Measurements from ENCODE around the gene NRAP.

The NRAP gene

DNA sequence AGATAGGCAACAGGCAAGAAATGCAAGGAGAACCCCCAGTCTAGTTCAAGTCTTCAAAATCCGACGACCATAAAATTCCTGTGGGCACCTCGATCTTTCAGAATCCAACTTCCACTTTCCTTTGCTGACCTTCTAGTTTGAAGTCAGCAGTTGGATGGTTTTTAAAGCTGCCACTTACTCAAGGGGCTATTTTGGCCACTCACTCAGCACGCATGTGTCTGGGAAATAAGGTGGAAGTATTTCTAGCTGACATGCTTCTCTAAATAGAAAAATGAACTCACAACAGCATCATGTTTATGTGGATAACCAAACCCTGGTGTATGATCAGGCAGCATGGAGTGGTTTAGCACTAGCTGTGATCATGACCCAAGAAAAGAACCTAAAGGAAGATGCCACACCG lies at the start of gene NRAP:
Gene NRAP (minus strand): TSS at position 134 of the 400 bp plus-strand sequence. CDS start 159 bp downstream, outside the sequence.
- Histone ChIP-seq H3K36me3 (ENCODE audit: insufficient read depth, low read length) (no peaks in the 10 kb centered on the region), H3K9me3 (ENCODE audit: low read length) (no peaks in the 10 kb centered on the region), H3K4me1 (ENCODE audit: insufficient read depth, low read length) (no peaks in the 10 kb centered on the region), H3K27me3 (ENCODE audit: insufficient read depth, low read length) (peaks cover 3% of the 10 kb centered on the region), H2AFZ (ENCODE audit: low read depth, low read length) (no peak within 1 kb of the TSS), H3K4me3 (ENCODE audit: low read length) (no peak within 1 kb of the TSS)

DNA sequence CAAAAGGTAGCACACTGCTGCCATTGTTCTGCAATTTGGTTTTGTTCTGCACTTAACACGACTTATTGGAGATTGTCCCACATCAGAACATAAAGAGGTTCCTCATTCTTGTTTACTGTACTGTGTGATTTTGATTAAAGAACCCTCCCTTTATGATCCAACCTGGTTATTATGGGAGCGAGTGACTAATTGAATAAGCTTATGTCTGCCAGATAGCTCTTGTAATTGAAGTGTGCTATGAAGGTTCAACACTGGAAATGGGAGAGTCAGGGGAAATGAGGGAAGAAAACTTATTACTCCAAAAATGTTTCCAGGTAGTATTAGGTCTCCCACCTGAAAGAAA lies 49.8 kb upstream of the NRAP start:
- Histone ChIP-seq H3K36me3 (ENCODE audit: insufficient read depth, low read length) (no peaks in the 10 kb centered on the region), H2AFZ (ENCODE audit: low read depth, low read length) (no peak overlapping the region), H3K4me1 (ENCODE audit: insufficient read depth, low read length) (peaks cover 17% of the 10 kb centered on the region), H3K27me3 (ENCODE audit: insufficient read depth, low read length) (no peaks in the 10 kb centered on the region), H3K4me3 (ENCODE audit: low read length) (no peak overlapping the region), H3K9me3 (ENCODE audit: low read length) (peaks cover 1% of the 10 kb centered on the region)

- peaks cover 1% of the 10 kb centered on the region for H3K9me3 ChIP-seq (ENCODE audit: low read length)
- no peak overlapping the region for H2AFZ ChIP-seq (ENCODE audit: low read depth, low read length)
- H3K27me3 ChIP-seq (ENCODE audit: insufficient read depth, low read length) = no peaks in the 10 kb centered on the region
- no peak overlapping the region for H3K4me3 ChIP-seq (ENCODE audit: low read length)
- peaks cover 17% of the 10 kb centered on the region for H3K4me1 ChIP-seq (ENCODE audit: insufficient read depth, low read length)
- no peaks in the 10 kb centered on the region for H3K36me3 ChIP-seq (ENCODE audit: insufficient read depth, low read length)
Observed at GRCh38 chr10:113712755-113713639, 49.2 kb upstream of the NRAP start.

DNA sequence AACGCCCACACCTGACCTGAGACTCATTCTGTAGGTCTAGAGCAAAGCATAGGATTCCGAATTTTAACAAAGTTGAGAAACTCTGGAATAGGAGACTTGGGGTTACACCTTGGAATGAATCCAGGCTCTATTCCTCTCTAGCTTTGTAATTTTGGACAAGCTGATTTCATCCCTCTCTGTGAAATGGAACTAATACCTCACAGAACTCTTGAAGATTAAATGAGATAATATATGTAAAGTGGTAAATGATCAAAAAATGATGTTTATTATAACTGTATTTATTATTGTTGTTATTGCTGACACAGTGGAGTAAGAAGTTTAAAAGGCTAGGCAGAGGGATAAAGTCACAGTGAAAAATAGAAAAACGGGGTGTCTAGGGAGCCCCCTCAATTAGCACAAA lies 48.2 kb upstream of the NRAP start:
- Histone ChIP-seq H2AFZ (ENCODE audit: low read depth, low read length) (no peak overlapping the region), H3K36me3 (ENCODE audit: insufficient read depth, low read length) (no peaks in the 10 kb centered on the region), H3K9me3 (ENCODE audit: low read length) (peaks cover 1% of the 10 kb centered on the region), H3K27me3 (ENCODE audit: insufficient read depth, low read length) (no peaks in the 10 kb centered on the region), H3K4me1 (ENCODE audit: insufficient read depth, low read length) (peaks cover 17% of the 10 kb centered on the region), H3K4me3 (ENCODE audit: low read length) (no peak overlapping the region)

GRCh38 chr10:113711142-113711541 lies 47.3 kb upstream of the NRAP start:
- H3K27me3 ChIP-seq (ENCODE audit: insufficient read depth, low read length) = no peaks in the 10 kb centered on the region
- no peaks in the 10 kb centered on the region for H3K36me3 ChIP-seq (ENCODE audit: insufficient read depth, low read length)
- H2AFZ ChIP-seq (ENCODE audit: low read depth, low read length) = no peak overlapping the region
- no peak overlapping the region for H3K4me3 ChIP-seq (ENCODE audit: low read length)
- H3K9me3 ChIP-seq (ENCODE audit: low read length) = peaks cover 1% of the 10 kb centered on the region
- H3K4me1 ChIP-seq (ENCODE audit: insufficient read depth, low read length) = peaks cover 17% of the 10 kb centered on the region

GRCh38 chr10:113709221-113709838 lies 45.5 kb upstream of the NRAP start:
- peaks cover 1% of the 10 kb centered on the region for H3K9me3 ChIP-seq (ENCODE audit: low read length)
- H3K27me3 ChIP-seq (ENCODE audit: insufficient read depth, low read length) = no peaks in the 10 kb centered on the region
- peaks cover 17% of the 10 kb centered on the region for H3K4me1 ChIP-seq (ENCODE audit: insufficient read depth, low read length)
- peak overlapping the region; percentile 14 for H3K4me3 ChIP-seq (ENCODE audit: low read length)
- no peak overlapping the region for H2AFZ ChIP-seq (ENCODE audit: low read depth, low read length)
- no peaks in the 10 kb centered on the region for H3K36me3 ChIP-seq (ENCODE audit: insufficient read depth, low read length)

GRCh38 chr10:113708640-113709039 lies 44.8 kb upstream of the NRAP start:
- H3K4me3 ChIP-seq (ENCODE audit: low read length) = no peak overlapping the region
- no peak overlapping the region for H2AFZ ChIP-seq (ENCODE audit: low read depth, low read length)
- H3K9me3 ChIP-seq (ENCODE audit: low read length) = no peaks in the 10 kb centered on the region
- no peaks in the 10 kb centered on the region for H3K36me3 ChIP-seq (ENCODE audit: insufficient read depth, low read length)
- H3K4me1 ChIP-seq (ENCODE audit: insufficient read depth, low read length) = peaks cover 17% of the 10 kb centered on the region
- H3K27me3 ChIP-seq (ENCODE audit: insufficient read depth, low read length) = no peaks in the 10 kb centered on the region

- Histone ChIP-seq H3K36me3 (ENCODE audit: insufficient read depth, low read length) (no peaks in the 10 kb centered on the region), H3K4me1 (ENCODE audit: insufficient read depth, low read length) (peaks cover 15% of the 10 kb centered on the region), H2AFZ (ENCODE audit: low read depth, low read length) (no peak overlapping the region), H3K27me3 (ENCODE audit: insufficient read depth, low read length) (no peaks in the 10 kb centered on the region), H3K9me3 (ENCODE audit: low read length) (no peaks in the 10 kb centered on the region), H3K4me3 (ENCODE audit: low read length) (no peak overlapping the region)
Observed at GRCh38 chr10:113706623-113707022, 42.8 kb upstream of the NRAP start.

GRCh38 chr10:113705344-113705652 lies 41.5 kb upstream of the NRAP start:
- Histone ChIP-seq H3K36me3 (ENCODE audit: insufficient read depth, low read length) (peaks cover 1% of the 10 kb centered on the region), H3K4me3 (ENCODE audit: low read length) (no peak overlapping the region), H3K9me3 (ENCODE audit: low read length) (no peaks in the 10 kb centered on the region), H2AFZ (ENCODE audit: low read depth, low read length) (no peak overlapping the region), H3K27me3 (ENCODE audit: insufficient read depth, low read length) (no peaks in the 10 kb centered on the region), H3K4me1 (ENCODE audit: insufficient read depth, low read length) (peaks cover 8% of the 10 kb centered on the region)

DNA sequence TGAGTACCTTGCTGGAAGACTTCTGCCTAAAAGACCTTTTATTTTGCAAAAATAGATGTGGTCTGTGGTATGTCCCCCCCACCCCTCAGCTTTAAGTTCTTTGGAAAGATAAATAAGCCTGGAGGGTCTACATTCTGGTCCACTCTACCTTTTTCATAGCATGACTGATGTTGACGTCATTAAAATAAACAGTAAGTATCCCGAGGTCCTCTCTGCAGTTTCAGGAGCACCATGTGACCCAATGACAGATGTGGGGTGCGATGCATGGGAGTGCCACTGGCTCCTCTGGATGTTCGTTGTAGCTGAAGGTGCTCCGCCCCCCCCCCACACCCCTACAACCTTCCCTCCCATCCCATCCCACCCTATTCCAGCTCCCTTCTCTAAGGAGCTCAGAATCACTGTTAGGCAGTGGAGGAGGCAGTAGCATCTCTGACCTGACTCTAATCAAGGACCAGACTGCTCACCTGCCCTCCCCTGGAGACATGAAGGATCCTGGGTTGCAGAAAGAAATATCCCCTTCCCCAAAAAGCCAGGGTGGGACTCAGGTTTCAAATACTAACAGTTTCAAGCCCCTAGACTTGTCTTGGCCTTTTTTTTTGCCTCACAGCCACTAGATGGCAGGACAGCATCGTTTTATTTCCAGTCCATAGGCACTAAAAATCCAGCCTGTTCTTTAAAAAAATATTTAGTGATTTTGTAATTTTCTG lies 40.9 kb upstream of the NRAP start:
- no peaks in the 10 kb centered on the region for H3K27me3 ChIP-seq (ENCODE audit: insufficient read depth, low read length)
- peaks cover 8% of the 10 kb centered on the region for H3K4me1 ChIP-seq (ENCODE audit: insufficient read depth, low read length)
- no peak overlapping the region for H2AFZ ChIP-seq (ENCODE audit: low read depth, low read length)
- H3K36me3 ChIP-seq (ENCODE audit: insufficient read depth, low read length) = peaks cover 4% of the 10 kb centered on the region
- no peaks in the 10 kb centered on the region for H3K9me3 ChIP-seq (ENCODE audit: low read length)
- no peak overlapping the region for H3K4me3 ChIP-seq (ENCODE audit: low read length)

DNA sequence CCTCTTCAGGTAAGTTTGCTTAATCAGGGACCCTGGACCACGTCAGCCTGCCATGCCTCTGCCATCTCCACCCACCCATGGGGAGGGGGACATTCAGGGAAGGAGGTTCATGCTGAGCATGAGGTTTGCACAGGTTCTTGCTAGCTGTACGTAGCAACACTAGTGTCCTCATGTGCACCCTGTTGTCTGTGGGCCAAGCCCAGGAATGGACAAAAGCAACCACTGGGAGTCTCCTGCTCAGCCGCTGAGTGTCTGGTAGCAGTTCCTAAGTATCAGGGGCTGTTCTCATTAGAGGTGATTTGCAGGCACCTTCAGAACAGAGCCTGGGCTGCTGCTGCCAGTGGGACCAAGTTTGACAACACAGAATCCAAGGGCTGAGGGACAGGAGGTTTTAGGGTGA lies 33.8 kb upstream of the NRAP start:
- Histone ChIP-seq H2AFZ (ENCODE audit: low read depth, low read length) (no peak overlapping the region), H3K9me3 (ENCODE audit: low read length) (peaks cover 15% of the 10 kb centered on the region), H3K4me3 (ENCODE audit: low read length) (no peak overlapping the region), H3K36me3 (ENCODE audit: insufficient read depth, low read length) (peaks cover 24% of the 10 kb centered on the region), H3K4me1 (ENCODE audit: insufficient read depth, low read length) (no peaks in the 10 kb centered on the region), H3K27me3 (ENCODE audit: insufficient read depth, low read length) (no peaks in the 10 kb centered on the region)

GRCh38 chr10:113695691-113696090 lies 31.9 kb upstream of the NRAP start:
- H3K36me3 ChIP-seq (ENCODE audit: insufficient read depth, low read length) = peaks cover 24% of the 10 kb centered on the region
- peaks cover 22% of the 10 kb centered on the region for H3K9me3 ChIP-seq (ENCODE audit: low read length)
- no peak overlapping the region for H2AFZ ChIP-seq (ENCODE audit: low read depth, low read length)
- no peaks in the 10 kb centered on the region for H3K27me3 ChIP-seq (ENCODE audit: insufficient read depth, low read length)
- H3K4me3 ChIP-seq (ENCODE audit: low read length) = no peak overlapping the region
- H3K4me1 ChIP-seq (ENCODE audit: insufficient read depth, low read length) = no peaks in the 10 kb centered on the region

GRCh38 chr10:113693348-113693747 lies 29.5 kb upstream of the NRAP start:
- peaks cover 22% of the 10 kb centered on the region for H3K9me3 ChIP-seq (ENCODE audit: low read length)
- no peak overlapping the region for H3K4me3 ChIP-seq (ENCODE audit: low read length)
- no peak overlapping the region for H2AFZ ChIP-seq (ENCODE audit: low read depth, low read length)
- no peaks in the 10 kb centered on the region for H3K27me3 ChIP-seq (ENCODE audit: insufficient read depth, low read length)
- H3K36me3 ChIP-seq (ENCODE audit: insufficient read depth, low read length) = peaks cover 11% of the 10 kb centered on the region
- H3K4me1 ChIP-seq (ENCODE audit: insufficient read depth, low read length) = no peaks in the 10 kb centered on the region

Measured in neuron (in vitro differentiated cells).